C4-2B (cell line): Measurements from ENCODE around the gene FBP1.

ENCODE experiments used
- CTCF ChIP-seq: fragments of 450-650 bp; conservative IDR thresholded peaks from 2 replicates; pipeline ENCODE4 v1.5.1; 2017; ENCODE audit warnings: mild to moderate bottlenecking
- ZFX ChIP-seq: fragments of 450-650 bp; IDR thresholded peaks from 2 replicates; pipeline ENCODE4 v1.6.1; 2017

- no peak for TF ChIP-seq CTCF
- no peak for TF ChIP-seq ZFX
These were observed 81.9 kb downstream of the FBP1 start for GRCh38 chr9:94557376-94557775.
